Effector memory CD8-positive, alpha-beta T cell (primary cell): ENCODE measurements around the gene FAS.

Experiments used
- ATAC-seq: fragments of 150-1000 bp; cut with Tn5 transposase; replicated peaks from 2 replicates; pipeline ENCODE4 v1.10.0; 2021; ENCODE audit warnings: mild to moderate bottlenecking, moderate library complexity
- DNase-seq, 3 experiments: peaks; one replicate each; pipeline ENCODE4 v3.0.0; 2021
- H3K27ac Mint-ChIP-seq, 2 donors: one replicate each; pipeline ENCODE4 v1.8.0; 2022; ENCODE audit warnings: mild to moderate bottlenecking in 2 of 2, mixed read lengths in 2 of 2, moderate library complexity in 2 of 2
- H3K27me3 Mint-ChIP-seq, 2 donors: one replicate each; pipeline ENCODE4 v1.8.0; 2022; ENCODE audit warnings: mixed read lengths in 2 of 2
- H3K36me3 Mint-ChIP-seq: one replicate; pipeline ENCODE4 v1.8.0; 2022; ENCODE audit warnings: mild to moderate bottlenecking, moderate library complexity, mixed read lengths; ENCODE audit not compliant: insufficient read depth
- H3K4me1 Mint-ChIP-seq, 2 donors: one replicate each; pipeline ENCODE4 v1.8.0; 2022; ENCODE audit warnings: low read depth in 2 of 2, mixed read lengths in 2 of 2
- H3K4me3 Mint-ChIP-seq, 2 donors: one replicate each; pipeline ENCODE4 v1.8.0; 2022; ENCODE audit warnings: mild to moderate bottlenecking in 2 of 2, mixed read lengths in 2 of 2, moderate library complexity in 2 of 2
- H3K9me3 Mint-ChIP-seq, 2 donors: one replicate each; pipeline ENCODE4 v1.8.0; 2022; ENCODE audit warnings: mixed read lengths in 2 of 2
- total RNA-seq, 9 experiments: gene quantifications; one replicate each; lab custom pipeline; 2026; lab: John Stamatoyannopoulos, UW

Gene FAS
- 77.3 to 187 (median 147) reads per million in 9 experiments for total RNA-seq

GRCh38 chr10:88990384-88991160, at the start of gene FAS:
FAS (plus strand) TSS chr10:88990798; CDS start chr10:88990877, 79 bp downstream.
- H3K36me3 Mint-ChIP-seq, result peaks cover 45% of the 10 kb centered on the region
- peaks cover 37 to 51% of the 10 kb centered on the region in 2 donors for H3K4me1 Mint-ChIP-seq
- DNase-seq, result peak; percentile 72 to 78 (median 73)

GRCh38 chr10:88941026-88941425, 49.6 kb upstream of the FAS start:
- Mint-ChIP-seq H3K27me3 (no peaks in the 10 kb centered on the region), H3K4me1 (peaks cover 0 to 1% of the 10 kb centered on the region in 2 donors), H3K4me3 (no peak overlapping the region), H3K36me3 (peaks cover 21% of the 10 kb centered on the region), H3K27ac (no peak overlapping the region), H3K9me3 (no peaks in the 10 kb centered on the region)
- ATAC-seq (no peak), DNase-seq (no peak)

More at GRCh38 chr10:88990384-88991160, at the start of gene FAS:
- no peaks in the 10 kb centered on the region for H3K27me3 Mint-ChIP-seq
- H3K9me3 Mint-ChIP-seq, result peaks cover 3 to 8% of the 10 kb centered on the region in 2 donors
- peak within 1 kb of the TSS; percentile 97 to 98 for H3K27ac Mint-ChIP-seq
- peak within 1 kb of the TSS; percentile 93 to 99 for H3K4me3 Mint-ChIP-seq
- ATAC-seq, result peak; percentile 74

DNA sequence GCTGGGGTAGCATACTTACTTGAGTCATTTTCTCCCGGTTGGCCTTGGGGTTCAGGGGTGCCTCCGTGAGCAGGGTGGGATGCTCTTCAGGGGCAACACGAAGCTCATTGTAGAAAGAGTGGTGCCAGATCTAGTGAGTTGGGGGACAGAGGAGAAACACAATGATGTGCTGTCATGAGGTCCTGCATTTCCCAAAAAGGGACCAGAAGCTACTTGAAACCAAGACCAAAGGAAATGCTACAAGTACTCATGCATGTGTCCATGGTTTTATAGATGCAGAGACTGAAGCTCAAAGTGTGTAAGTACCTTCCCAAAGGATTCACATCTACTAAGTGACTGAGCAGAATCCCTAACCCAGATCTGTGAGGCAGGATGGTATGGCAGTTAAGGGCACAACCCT, 46.8 kb upstream of the FAS start:
- no peak overlapping the region for H3K27ac Mint-ChIP-seq
- no peaks in the 10 kb centered on the region for H3K9me3 Mint-ChIP-seq
- H3K4me3 Mint-ChIP-seq, result no peak overlapping the region
- DNase-seq (no peak), ATAC-seq (no peak)
- no peaks in the 10 kb centered on the region for H3K27me3 Mint-ChIP-seq
- peaks cover 0 to 1% of the 10 kb centered on the region in 2 donors for H3K4me1 Mint-ChIP-seq
- H3K36me3 Mint-ChIP-seq, result peaks cover 10% of the 10 kb centered on the region

DNA sequence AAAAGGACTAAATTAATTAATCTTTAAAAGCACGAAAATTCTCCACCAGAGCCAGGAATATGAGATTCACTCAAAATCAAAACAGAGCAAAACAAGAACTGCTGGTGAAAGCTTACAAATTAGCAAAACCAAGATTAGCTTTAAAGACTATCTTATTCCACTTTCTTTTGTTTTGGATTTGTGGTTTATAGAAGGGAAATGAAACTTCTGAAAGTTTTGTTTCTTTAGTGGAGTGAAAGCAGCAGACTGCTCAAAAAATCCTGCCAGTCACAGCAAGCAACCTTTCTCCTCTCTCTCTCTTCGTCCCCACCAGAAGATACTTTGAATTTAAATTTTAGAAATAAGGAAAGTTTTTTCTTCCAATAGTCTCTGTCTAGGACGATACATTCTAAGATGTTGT, 45.8 kb upstream of the FAS start:
- H3K4me3 Mint-ChIP-seq, result no peak overlapping the region
- H3K27ac Mint-ChIP-seq, result no peak overlapping the region
- no peak for ATAC-seq
- no peak for DNase-seq
- no peaks in the 10 kb centered on the region for H3K9me3 Mint-ChIP-seq
- peaks cover 9% of the 10 kb centered on the region for H3K36me3 Mint-ChIP-seq
- H3K27me3 Mint-ChIP-seq, result no peaks in the 10 kb centered on the region
- H3K4me1 Mint-ChIP-seq, result peaks cover 0 to 1% of the 10 kb centered on the region in 2 donors

GRCh38 chr10:88946200-88946599, 44.4 kb upstream of the FAS start:
- no peaks in the 10 kb centered on the region for H3K9me3 Mint-ChIP-seq
- H3K4me3 Mint-ChIP-seq, result no peak overlapping the region
- H3K36me3 Mint-ChIP-seq, result peaks cover 9% of the 10 kb centered on the region
- peaks cover 0 to under 1% of the 10 kb centered on the region in 2 donors for H3K4me1 Mint-ChIP-seq
- H3K27me3 Mint-ChIP-seq, result no peaks in the 10 kb centered on the region
- DNase-seq, result no peak
- no peak for ATAC-seq
- H3K27ac Mint-ChIP-seq, result no peak overlapping the region

DNA sequence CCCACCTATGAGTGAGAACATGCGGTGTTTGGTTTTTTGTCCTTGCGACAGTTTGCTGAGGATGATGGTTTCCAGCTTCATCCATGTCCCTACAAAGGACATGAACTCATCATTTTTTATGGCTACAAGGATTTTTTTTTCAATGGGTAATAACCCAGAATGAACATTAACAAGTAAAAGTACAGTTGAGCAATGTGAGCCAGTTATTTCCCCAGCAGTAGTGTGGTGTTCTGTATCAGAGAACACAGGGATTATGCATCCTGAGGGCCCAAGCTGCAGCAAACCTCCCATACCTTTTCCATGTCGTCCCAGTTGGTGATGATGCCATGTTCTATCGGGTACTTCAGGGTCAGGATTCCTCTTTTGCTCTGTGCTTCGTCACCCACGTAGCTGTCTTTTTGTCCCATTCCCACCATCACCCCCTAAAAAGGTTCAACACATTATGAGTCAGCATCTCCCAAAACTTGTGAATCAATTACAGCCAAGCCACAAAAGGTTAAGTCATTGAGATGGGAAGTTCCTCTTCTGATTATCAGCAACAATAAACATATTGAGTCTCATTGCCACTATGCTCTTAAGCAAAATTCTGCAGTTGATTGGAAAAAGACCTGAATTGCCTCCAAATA, 43.5 kb upstream of the FAS start:
- H3K36me3 Mint-ChIP-seq, result peaks cover 7% of the 10 kb centered on the region
- H3K9me3 Mint-ChIP-seq, result no peaks in the 10 kb centered on the region
- DNase-seq, result no peak
- no peak overlapping the region for H3K27ac Mint-ChIP-seq
- no peak for ATAC-seq
- no peak overlapping the region for H3K4me3 Mint-ChIP-seq
- no peaks in the 10 kb centered on the region for H3K4me1 Mint-ChIP-seq
- H3K27me3 Mint-ChIP-seq, result no peaks in the 10 kb centered on the region

DNA sequence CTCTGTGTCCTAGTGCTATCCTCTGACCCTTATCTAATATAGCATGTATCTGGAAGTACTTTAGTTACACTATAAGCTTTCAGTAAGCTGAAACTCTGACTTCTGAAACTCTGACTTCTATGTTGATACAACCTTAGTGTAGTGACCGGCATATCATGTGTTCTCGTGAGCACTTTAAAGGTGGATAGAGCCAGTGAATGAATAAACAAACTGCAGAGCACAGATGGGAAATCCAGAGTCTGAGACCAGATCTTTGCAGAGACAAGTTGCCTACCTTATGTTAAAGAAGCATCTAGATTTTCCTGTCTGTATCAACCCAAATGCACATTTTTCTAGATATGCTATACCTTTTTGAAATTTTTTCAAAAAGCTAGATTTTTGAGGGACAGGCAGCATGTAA, 41.5 kb upstream of the FAS start:
- H3K36me3 Mint-ChIP-seq, result peaks cover 3% of the 10 kb centered on the region
- H3K9me3 Mint-ChIP-seq, result no peaks in the 10 kb centered on the region
- ATAC-seq, result no peak
- H3K27ac Mint-ChIP-seq, result no peak overlapping the region
- H3K4me1 Mint-ChIP-seq, result peaks cover 0 to 8% of the 10 kb centered on the region in 2 donors
- H3K27me3 Mint-ChIP-seq, result no peaks in the 10 kb centered on the region
- DNase-seq, result no peak
- no peak overlapping the region for H3K4me3 Mint-ChIP-seq

DNA sequence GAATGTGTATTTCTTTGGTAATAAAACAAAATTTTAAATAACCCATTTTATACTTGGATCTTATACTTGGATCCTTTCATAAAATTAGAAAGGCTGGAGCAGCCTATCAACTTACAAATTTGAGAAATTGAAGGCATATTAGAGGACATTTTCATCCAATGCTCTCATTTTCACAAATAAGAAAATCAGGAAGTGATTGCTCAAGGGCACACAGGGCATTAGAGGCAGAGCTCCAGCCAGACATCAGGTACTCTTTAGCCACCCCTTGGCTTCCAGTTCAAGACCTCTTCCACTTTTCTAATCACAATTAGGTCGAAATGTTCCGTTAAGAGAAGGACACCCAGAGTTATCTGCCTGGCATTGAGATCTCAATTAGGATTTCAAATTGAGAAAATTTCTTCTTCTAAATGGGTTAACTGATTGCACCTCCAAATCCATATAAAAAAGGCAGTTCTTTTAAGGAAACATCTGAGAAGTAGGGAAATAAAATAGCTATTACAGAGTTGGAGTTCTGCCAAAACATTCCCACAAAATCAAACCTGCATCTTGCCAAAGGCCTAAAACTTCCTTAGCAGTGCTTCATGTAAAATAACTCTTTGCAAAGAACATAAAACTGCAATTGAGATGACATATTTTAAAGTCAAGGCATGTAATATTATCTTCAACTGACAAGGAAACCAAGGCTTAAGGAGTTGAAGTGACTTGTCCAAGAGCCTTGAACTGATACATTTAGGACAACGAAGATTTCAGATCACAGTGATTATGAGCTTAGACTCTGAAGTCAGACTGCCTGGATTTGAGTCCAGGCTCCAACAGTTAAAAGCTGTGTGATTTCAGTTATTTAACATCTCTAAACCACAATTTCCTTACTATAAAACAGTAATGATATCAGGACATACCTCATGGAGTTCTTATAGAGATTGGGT, 40.4 kb upstream of the FAS start:
- H3K4me3 Mint-ChIP-seq, result no peak overlapping the region
- ATAC-seq (no peak), DNase-seq (no peak)
- H3K27ac Mint-ChIP-seq, result peak overlapping the region in 1 of 2 donors; percentile 25
- H3K27me3 Mint-ChIP-seq, result no peaks in the 10 kb centered on the region
- peaks cover 0 to 8% of the 10 kb centered on the region in 2 donors for H3K4me1 Mint-ChIP-seq
- H3K36me3 Mint-ChIP-seq, result peaks cover 3% of the 10 kb centered on the region
- no peaks in the 10 kb centered on the region for H3K9me3 Mint-ChIP-seq

GRCh38 chr10:88952647-88953111, 37.9 kb upstream of the FAS start, which contains the start of gene ACTA2:
ACTA2 (minus strand) TSS chr10:88952773; CDS start chr10:88948930, 3,843 bp downstream.
- H3K4me3 Mint-ChIP-seq, result no peak within 1 kb of the TSS
- no peaks in the 10 kb centered on the region for H3K36me3 Mint-ChIP-seq
- H3K4me1 Mint-ChIP-seq, result peaks cover 0 to 8% of the 10 kb centered on the region in 2 donors
- no peaks in the 10 kb centered on the region for H3K27me3 Mint-ChIP-seq
- ATAC-seq (no peak), DNase-seq (no peak)
- no peaks in the 10 kb centered on the region for H3K9me3 Mint-ChIP-seq
- H3K27ac Mint-ChIP-seq, result no peak within 1 kb of the TSS

DNA sequence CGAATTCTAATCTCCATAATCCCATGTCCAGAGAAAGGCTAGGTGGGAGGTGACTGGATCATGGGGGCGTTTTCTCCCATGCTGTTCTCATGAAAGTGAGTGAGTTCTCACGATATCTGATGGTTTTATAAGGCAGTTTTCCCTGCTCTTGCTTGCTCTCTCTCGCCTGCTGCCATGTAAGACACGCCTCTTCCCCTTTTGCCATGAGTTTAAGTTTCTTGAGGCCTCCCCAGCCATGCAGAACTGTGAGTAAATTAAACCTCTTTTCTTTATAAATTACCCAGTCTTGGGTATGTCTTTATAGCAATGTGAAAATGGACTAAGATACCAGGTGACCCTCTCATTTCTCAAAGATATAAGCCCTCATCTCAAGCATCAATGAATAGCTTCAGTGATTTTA, 36.9 kb upstream of the FAS start:
- DNase-seq, result no peak
- no peak overlapping the region for H3K4me3 Mint-ChIP-seq
- no peaks in the 10 kb centered on the region for H3K9me3 Mint-ChIP-seq
- H3K27me3 Mint-ChIP-seq, result no peaks in the 10 kb centered on the region
- ATAC-seq, result no peak
- no peaks in the 10 kb centered on the region for H3K36me3 Mint-ChIP-seq
- H3K4me1 Mint-ChIP-seq, result peaks cover 0 to 8% of the 10 kb centered on the region in 2 donors
- H3K27ac Mint-ChIP-seq, result no peak overlapping the region

DNA sequence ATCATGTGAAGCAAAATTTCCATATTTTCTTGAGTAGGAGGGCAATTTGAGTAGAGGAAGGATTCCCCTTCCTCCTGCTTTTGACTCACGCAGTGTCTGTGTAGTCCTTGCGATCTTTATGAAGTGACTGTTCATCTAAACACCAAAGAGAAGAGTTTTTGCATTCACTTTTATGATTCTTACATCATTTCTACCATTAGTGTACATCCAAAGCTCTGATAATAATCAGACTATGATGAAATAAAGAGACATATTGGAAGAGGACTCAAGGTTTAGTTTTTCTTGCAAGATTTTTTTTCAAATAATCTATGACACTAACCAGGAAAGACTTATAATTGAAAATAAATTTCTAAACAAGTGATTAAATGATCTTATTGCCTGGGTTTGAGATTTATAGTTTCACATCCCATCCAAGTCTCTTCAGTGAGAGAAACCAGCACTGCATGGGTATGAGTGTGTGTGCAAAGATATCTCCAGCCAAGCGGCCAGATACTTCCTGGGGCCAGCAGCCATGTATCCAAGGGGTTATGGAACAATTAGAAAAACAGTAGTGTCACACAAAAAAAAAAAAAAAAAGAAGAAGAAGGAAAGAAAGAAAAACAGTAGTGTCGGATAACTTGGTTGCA, 36.0 kb upstream of the FAS start:
- peaks cover 0 to 8% of the 10 kb centered on the region in 2 donors for H3K4me1 Mint-ChIP-seq
- no peaks in the 10 kb centered on the region for H3K27me3 Mint-ChIP-seq

GRCh38 chr10:88957381-88957780, 33.2 kb upstream of the FAS start:
- DNase-seq, result no peak
- no peak for ATAC-seq
- no peaks in the 10 kb centered on the region for H3K27me3 Mint-ChIP-seq
- H3K9me3 Mint-ChIP-seq, result no peaks in the 10 kb centered on the region
- H3K36me3 Mint-ChIP-seq, result no peaks in the 10 kb centered on the region
- peak overlapping the region in 1 of 2 donors; percentile 35 for H3K27ac Mint-ChIP-seq
- peaks cover 16% of the 10 kb centered on the region in 2 donors for H3K4me1 Mint-ChIP-seq
- H3K4me3 Mint-ChIP-seq, result no peak overlapping the region

More for the DNA sequence above, 36.0 kb upstream of the FAS start:
- DNase-seq (no peak), ATAC-seq (no peak)
- Mint-ChIP-seq H3K36me3 (no peaks in the 10 kb centered on the region), H3K9me3 (no peaks in the 10 kb centered on the region), H3K4me3 (no peak overlapping the region), H3K27ac (no peak overlapping the region)

DNA sequence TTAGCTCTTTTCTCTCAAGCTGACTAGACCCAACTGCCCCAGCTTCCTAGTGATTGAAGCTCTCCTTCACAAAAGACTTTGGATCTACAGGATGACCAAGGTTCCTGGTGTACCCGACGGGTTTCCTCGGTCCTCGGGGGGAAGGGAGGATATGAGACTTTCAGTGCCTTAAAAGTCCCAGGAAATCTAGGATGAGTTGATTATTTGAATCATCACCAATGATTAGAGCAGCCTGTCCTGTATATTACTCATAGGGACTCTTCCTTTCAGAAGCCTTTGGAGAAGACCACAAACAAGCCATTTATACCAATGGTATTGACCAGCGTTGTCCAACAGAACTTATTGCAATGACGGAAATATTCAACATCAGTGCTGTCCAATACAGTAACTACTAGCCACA, 31.9 kb upstream of the FAS start:
- Mint-ChIP-seq H3K27me3 (no peaks in the 10 kb centered on the region), H3K27ac (no peak overlapping the region), H3K4me3 (no peak overlapping the region), H3K9me3 (no peaks in the 10 kb centered on the region), H3K36me3 (no peaks in the 10 kb centered on the region), H3K4me1 (peaks cover 14 to 19% of the 10 kb centered on the region in 2 donors)
- ATAC-seq (no peak), DNase-seq (no peak)
